GM18873 (cell line): ENCODE measurements around the gene ZDHHC11B.
"Not testable (repeated sequence)": the region's sequence is repeated elsewhere in the genome, so short reads cannot be mapped to it uniquely, and the experiment has no call there.

Experiments used
- ATAC-seq: cut with Tn5 transposase; IDR thresholded peaks from one replicate; pipeline ENCODE4 v1.9.1; 2021; ENCODE audit warnings: mild to moderate bottlenecking, moderate library complexity, moderate number of reproducible peaks; ENCODE audit not compliant: unreplicated experiment, low FRiP score

ZDHHC11B gene

DNA sequence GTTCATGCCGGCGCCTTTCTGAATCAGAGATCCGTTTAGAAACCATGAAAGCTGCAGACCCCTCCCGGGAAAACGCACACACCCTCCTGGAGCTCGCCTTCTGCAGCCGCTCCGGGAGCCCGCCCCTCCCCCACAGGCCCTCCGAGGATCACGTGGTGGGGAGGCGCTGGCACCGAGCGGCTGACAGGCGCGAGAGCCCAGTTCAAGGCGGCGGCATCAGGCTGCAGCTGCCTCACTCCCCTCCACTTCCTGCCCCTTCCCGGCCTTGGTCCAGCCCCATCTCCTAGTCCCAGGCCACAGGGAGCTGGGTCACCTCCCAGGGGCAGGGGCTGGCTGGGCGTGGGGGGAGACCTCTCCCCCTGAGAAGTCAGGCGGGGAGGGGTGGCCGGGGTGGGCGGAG is 93.5 kb downstream of the ZDHHC11B start:
- not testable (repeated sequence) for ATAC-seq

DNA sequence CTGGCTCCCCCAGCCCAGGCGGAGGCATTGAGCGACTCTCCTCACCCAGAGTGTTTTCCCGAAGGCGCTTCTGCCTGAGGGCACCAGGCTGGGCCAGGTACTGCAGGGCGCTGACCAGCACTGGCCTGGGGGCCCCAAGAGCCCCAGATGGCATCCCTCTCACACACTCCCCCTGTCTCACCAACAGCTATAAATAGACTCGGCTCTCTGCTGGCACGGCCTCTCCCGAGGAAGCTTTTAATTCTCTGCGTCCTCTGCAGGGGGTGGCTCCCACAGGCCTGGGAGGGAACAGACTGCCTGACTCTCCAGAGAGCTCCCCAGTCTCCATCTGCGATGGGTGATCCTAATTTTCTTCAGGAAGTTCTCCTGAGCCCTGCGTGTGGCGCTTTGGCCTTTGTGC is 94.2 kb downstream of the ZDHHC11B start:
- ATAC-seq, result not testable (repeated sequence)

DNA sequence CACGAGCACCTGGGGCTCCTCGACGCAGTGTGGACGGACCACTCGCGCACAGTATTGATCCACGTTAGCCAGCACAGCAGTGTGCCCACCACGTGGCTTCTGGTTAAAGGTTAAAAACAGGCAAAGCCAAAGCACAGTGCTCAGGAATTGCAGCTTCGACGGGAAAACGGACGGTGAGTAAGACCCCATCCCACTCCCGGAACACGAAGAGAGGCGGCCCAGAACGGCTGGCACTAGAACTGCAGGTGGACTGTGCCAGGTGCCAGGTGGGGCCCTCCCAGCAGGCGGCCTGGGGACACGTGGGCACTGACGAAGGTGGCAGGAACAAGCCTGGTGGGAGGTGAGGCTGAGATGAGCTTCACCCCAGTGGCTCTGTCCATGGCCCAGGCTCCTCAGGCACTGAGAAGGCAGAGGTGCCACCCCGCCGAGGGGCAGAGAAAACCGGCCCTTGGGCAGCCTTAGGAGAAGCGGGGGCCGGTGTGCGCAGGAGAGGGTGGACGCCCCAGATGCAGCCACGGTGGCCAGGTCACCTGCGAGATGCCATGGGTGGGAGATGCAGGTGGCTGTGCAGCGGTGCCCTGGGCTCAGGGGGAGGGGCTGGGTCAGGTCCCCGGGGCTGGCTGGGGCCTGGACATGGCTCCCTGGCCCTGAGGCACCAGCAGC is 96.0 kb downstream of the ZDHHC11B start:
- ATAC-seq, result not testable (repeated sequence)

DNA sequence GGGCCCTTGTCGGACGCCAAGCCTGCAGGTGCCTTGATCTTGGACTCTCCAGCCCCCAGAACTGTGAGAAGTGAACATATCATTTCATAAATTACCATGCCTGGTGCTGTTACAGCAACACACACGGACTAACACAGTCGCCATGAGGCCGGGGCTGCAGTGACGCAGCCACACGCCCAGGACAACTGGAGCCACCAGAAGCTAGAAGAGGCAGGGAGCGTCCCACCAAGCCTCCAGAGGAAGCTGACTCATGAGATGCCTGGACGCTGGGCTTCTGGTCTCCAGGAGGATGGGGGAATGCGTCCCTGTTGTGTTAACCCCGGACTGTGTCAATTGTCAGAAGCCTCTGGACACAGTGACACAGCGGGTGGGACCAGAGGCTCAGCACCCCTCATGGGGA is 97.6 kb downstream of the ZDHHC11B start:
- not testable (repeated sequence) for ATAC-seq

DNA sequence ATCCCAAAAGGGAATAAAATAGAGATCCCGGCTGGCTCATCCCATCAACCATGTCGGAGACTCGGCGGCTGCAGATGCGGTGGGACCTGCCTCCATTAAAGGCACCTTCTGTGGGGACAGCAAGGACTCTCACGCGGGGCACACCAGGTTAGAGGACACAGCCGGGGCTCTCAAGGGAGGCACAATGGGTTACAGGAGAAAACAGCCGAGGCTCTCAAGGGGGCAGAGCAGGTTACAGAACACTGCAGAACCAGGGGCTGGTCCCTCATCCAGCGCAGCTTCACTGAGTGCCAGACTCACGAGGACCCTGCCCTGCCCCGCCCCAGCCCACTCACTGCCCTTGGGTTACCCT is 98.4 kb downstream of the ZDHHC11B start:
- not testable (repeated sequence) for ATAC-seq

DNA sequence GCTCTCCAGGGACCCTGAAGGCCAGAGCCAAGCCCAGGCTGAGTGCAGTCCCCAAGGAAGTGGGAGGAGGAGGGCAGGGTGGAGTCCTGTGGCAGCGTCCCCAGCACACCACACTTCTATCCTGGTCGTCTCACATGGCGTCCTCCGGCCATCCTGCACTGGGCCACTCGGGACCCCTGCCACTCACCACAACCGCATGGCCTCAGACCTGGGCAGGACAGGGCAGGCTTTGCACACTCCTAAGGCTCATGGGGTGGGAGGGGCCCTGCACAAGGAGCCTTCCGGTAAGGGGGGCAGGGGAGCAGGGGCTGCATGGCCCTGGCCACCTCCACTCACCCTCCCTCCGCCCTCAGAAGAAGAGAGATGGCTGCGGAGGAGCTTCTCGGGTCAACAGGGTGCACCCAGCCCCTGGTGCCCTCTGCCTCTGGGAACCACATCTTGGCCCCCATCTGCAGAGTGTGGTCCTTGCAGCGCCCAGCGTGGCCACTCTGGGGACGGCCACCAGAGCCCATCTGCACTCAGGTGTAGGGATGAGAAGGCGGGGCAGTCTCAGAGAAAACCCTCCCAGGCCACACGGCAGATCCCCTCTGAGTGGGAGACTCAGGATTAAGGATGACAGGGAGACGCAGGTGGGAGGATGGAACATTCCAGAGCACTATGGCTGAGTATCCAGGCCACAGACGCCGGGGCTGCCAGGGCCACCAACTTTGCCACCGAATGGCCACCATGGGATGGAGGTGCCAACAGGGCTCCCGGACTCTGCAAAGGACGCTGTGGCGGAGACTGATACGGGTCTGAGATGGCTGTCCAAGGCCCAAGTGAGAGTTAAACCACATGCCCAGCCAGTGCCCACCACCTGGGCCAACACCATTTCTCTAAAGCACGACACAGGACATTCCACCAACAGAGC is 99.0 kb downstream of the ZDHHC11B start:
- ATAC-seq, result no peak

DNA sequence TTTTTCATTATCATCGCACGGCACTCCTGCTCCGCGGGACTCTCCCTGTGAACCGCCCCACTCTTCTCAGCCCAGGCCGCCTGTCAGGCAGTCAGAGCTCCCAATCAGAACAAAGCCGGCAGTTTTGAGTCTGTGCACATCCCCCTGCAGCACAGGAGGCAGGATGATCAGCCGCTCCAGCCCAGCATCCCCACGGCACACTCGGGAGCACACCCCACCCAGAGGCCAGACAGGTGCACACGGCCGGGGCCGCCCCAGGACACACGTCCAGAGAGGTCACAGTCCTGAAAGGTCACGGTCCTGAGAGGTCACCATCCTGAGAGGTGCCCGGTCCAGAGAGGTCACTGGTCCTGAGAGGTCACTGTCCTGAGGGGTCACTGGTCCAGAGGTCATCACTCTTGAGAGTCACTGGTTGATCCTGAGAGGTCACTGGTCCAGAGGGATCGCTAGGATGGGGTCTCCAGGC is 99.7 kb downstream of the ZDHHC11B start:
- no peak for ATAC-seq

DNA sequence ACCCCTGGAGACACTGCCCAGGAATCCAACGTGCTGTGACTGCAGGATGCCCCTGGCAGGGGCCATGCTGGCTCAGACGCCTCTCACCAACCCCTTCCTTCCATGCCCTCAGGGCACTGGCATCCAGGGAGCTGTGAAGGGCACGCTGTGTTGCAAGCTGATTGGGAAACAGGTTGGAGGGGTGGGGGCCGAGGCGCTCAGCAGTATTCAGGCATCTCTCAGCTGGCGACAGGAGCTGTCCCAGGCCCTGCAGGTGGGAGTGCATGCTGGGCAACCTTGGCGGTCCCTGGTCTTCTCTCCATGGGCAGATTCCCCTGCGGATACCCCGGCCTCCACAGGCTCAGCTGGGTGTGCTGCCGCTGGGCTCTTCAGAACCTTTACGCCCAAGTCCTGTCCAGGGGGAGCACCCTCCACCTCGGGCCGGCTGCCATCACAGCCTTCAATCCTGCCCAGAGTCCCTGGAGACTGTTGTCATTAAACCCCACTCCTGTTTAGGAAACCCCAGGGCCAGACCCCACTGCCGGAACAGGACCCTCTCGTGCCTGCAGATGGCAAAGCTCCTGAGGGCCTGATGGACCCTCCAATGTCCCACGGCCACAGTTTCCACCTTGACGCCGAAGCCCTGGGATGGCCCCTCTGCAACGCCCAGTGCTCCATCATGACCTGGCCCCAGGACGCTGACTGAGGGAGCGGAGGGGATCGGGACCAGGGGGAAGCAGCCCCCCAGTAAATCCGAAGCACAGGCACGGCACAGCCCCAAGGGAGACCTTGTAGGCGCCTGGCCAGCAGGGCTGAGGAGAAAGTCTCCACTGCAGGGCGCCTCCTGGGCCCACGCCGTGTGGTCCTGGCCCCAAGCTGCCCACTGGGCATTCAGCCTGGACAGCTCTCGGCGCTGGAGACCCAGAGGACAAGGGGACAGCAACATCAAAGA is 100.7 kb downstream of the ZDHHC11B start:
- no peak for ATAC-seq

DNA sequence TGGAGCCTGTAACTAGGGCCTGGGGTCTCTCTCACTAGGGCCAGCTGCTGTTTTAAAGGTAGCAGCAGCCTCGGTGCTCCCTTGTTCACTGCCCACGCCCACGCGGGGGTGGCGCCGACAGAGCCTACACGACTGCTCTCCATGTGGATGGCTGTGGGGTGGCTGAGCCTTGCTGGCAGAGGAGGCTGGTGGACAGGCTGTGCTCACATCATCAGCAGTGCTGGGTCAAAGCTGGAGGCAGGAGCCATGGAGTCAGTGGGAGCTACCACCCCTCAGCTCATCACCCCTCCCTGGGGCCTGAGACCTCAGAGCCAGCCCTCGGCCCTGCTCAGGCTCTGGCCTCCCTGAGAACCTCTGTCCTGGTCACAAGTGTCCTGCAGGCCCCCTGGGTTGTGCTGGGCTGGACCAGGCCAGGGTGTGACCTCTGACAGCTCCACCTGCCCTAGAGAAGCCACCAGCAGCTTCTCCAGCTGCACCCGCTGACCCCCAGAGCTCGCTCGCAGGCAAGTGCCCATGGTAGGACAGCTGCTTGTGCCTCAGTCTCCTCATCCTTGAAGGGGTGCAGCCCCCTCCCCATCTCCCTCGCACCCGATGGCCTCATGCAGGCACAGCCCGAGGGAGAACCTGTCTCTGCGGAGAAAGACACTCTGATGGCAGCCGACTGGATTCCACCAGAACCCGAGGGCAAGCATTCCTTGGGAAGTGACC is 101.7 kb downstream of the ZDHHC11B start:
- ATAC-seq, result not testable (repeated sequence)

DNA sequence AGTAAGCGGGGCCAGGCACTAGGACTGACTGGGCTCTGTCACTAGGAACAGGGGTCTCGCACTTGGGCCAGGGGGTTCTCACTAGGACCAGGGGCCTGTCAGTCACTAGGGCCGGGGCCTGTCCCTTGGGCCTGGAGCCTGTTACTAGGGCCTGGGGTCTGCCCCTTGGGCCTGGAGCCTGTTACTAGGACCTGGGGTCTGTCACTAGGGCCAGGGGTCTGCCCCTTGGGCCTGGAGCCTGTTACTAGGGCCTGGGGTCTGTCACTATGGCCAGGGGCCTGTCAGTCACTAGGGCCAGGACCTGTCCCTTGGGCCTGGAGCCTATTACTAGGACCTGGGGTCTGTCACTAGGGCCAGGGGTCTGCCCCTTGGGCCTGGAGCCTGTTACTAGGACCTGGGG is 102.3 kb downstream of the ZDHHC11B start:
- not testable (repeated sequence) for ATAC-seq

DNA sequence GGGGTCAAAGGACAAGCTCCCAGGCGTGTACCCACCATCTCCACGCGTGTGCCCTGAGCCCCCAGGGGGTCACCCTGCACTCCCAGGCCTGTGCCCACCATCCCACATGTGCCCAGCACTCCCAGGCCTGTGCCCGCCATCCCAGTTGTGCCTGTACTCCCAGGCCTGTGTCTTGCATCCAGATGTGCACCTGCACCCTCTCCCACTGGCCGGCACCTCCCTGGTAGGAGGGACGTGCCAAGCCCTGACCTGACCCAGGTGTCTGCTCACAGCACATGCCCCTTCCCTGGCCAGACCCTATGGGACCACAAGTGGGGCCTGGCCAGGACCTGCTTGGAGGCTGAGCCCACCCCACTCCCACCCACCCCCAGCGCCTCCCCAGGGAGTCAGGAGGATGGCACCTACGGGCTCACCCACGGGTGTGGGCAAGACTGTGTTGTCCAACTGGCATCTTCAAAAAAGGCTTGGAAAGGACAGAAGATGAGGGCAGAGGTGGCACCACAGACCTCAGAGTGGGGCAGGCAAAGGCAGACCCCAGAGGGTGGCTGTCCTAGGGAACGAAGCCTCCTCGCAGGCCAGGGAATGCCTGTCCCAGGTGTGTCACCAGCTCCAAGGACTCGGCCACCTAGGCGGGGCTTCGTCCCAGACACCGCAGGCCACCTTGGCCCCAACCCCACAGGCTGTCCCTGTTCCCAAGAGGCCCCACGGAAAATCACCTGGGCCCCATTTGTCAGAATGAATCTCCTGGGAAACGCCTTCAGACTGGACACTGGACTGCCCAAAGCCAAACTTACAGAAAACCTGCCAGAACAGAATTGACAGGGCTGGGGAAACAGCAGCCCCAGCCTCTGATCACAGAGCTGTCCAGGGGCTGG is 103.0 kb downstream of the ZDHHC11B start:
- not testable (repeated sequence) for ATAC-seq

DNA sequence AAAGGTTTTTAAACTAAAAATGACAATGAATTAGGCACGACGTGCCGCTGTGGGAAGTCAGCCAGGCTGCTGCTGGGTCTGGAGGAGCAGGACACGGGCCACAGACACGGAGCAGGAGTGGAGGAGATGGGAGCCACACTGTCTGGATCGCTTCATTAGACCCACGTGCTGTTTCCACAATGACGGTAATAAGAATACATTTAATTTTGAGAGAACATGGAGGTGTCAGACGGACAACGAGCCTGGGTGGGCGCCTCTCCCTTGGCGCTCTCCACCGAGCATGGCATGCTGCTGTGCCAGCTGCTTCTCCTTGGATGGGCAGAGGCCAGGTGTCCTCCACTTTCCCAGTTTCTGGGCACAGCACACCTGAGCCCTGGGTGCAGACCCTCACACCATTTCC is 103.7 kb downstream of the ZDHHC11B start:
- not testable (repeated sequence) for ATAC-seq

DNA sequence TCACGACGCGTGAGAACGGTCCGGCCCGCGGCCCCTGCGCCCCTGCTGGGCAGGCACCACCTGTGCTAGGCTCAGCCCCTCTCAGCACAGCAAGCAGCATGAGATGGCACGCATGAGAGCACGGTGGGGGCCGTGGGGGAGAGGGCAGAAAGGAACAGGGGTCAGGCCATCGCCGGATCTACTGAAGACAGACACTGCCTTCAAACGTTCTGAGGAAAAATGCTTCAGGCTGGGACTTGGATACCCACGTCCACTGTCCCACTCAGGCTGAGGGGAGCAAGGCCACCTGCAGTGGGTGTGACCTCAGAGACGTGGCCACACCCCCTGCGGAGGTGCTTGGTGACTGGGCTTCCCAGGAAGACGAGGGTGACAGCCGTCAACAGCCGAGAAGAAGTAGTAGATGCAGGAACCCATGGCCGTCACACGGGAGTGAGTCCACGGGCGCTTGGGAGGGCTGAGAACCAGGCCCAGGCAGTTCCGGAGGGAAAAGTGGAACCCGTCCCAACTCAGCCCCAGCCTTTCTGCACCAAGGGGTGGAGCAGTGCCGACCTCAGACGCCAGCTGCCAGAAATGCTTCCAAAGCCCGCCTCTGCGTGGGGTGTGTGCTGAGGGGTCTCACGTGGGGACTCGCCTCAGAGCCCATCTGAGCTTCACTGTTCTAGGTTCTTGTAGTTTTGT is 104.3 kb downstream of the ZDHHC11B start:
- ATAC-seq, result not testable (repeated sequence)

DNA sequence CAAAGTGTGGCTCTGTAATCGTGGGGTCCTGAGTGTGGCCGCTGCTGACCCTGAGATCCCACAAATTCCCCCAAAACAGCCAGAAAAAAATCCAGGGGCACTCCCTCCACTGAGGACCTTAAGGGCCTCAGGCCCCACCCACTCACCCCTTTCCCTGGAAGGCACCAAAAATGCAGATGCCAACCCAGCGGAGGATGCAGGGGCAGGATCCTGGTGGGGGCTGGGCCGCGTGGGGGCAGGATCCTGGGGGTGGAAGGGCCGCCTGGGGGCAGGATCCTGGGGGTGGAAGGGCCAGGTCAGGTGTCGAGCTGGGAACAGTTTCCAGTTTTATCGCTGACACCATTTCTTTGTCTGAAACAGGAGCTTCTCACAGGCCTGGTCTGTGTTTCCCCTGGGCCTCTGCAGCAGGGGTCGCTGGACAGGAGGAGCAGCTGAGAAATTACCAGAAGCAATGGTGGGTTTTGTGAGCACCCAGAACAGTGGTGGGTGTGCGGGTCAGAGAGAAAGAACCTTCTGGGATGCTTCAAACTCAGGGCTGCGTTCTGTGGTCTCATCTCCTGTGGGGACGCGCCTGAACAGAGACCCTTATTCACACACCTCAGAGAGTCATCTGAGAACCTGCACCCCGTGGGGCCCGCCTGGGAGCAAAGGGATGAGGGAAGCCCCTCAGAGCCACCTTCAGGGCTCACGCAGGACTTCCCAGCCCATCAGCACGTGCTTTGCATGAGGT is 105.2 kb downstream of the ZDHHC11B start:
- ATAC-seq, result not testable (repeated sequence)

DNA sequence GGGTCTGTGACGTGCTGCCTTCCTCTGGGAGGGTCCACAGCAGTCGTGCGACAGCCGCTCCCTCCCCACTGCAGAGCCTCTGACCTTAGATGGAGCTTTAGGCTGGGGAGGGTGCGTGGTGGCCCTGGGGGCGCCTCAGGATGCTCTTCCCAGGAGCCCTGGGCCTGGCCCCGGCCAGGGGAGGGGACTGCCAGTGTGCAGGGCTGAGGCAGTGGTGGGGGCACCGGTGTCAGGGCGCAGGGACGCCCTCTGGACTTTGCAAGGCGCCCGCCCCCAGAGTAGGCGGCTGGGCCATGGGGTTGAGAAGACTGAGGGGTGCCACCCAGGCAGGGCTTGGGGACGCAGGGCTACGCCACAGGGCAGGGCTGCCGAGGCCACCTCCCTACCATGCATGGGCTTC is 106.0 kb downstream of the ZDHHC11B start:
- not testable (repeated sequence) for ATAC-seq

DNA sequence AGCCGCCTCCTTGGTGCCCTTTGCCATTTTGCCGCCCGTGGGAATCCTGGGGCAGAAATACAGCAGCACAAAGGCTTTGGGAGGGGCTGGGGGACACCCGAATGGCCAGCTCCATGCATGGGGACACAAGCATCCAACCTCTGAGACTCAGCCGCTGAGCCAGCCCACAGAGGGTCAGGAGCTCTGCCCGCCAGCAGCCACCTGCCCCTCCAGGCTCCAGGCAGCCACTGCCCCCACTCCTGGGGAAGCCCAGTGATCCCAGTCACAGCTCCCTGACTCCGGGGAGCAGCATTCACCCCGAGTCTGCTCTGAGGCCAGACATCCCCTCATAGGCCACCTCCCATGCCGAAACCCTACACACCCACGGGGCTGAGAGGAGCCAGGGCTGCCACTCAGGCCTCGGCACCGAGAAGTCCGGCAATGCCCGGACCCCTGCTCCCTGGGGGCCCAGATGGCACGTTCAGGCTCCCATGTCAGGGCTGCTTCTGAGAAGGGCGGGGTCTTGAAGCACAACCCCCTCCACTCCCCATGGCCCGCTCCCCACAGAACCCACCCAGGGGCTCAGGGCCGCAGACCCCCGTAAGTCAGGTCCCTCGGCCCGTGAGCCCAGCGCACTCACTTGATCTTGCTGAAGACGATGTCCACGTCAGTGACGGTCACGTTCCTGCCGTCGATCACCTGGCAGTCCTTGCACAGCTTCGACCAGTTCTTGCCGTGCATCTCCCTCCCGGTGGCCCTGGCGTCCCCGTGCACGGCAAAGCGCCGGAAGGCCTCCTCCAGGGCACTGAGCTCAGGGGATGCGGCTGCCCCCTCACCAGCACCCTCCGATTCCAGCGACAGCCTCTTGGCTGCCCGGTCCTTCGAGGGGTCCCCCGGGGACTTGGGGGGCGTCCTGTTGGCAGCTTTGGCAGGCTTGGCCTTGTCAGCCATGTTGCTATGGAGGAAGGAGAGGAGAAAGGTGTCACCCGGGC is 107.1 kb downstream of the ZDHHC11B start:
- ATAC-seq, result no peak

DNA sequence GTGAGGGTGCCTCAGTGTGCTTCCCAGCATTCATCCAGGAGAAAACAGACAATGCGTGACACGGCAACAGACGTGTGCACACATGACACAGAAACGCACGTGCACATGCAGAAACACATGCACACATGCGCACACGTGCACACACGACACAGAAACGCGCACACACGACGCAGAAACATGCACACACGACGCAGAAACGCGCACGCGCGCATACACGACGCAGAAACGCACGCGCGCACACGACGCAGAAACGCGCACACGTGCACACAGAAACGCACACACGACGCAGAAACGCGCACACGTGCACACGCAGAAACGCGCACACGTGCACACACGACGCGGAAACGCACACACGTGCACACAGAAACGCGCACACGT is 107.8 kb downstream of the ZDHHC11B start:
- no peak for ATAC-seq
